Gastrocnemius medialis (tissue), 4 donors: ENCODE measurements around the gene NEK9. TPM values are rescaled to one million over a fixed set of nuclear protein-coding genes. Genes with fewer than 3 reads are reported as not detected.
A peak's percentile ranks its signal among the peaks of the same experiment; 100 is the strongest.

Experiments used
- ATAC-seq, 2 donors: fragments of 150-250 bp; one replicate each; pipeline ENCODE4 v1.9.1; 2016
- DNase-seq, 2 donors: peaks; one replicate each; pipeline ENCODE4 v3.0.0-alpha.2; 2019
- H3K27ac ChIP-seq, 4 donors: fragments of 200-600 bp; sonication (generic); 1 replicate in 1 of 4; 2 replicates in 3 of 4; pipeline ENCODE4 v1.5.1; 2016 to 2018; ENCODE audit warnings: mild to moderate bottlenecking in 2 of 4, moderate library complexity in 1 of 4
- H3K27me3 ChIP-seq, 3 donors: fragments of 200-600 bp; sonication (generic) in 2 of 3; 1 replicate in 1 of 3; 2 replicates in 2 of 3; pipeline versions ENCODE4 v1.5.1 to v1.6.0; 2016 to 2019; ENCODE audit warnings: mild to moderate bottlenecking in 1 of 3, moderate library complexity in 1 of 3
- H3K36me3 ChIP-seq, 2 donors: fragments of 200-600 bp; sonication (generic) in 1 of 2; one replicate each; pipeline ENCODE4 v1.5.1; 2017 to 2018
- H3K4me1 ChIP-seq, 2 donors: fragments of 200-600 bp; sonication (generic) in 1 of 2; one replicate each; pipeline ENCODE4 v1.5.1; 2016 to 2017; ENCODE audit warnings: mild to moderate bottlenecking in 2 of 2
- H3K4me3 ChIP-seq, 4 donors: fragments of 200-600 bp; sonication (generic) in 3 of 4; 1 replicate in 1 of 4; 2 replicates in 3 of 4; pipeline ENCODE4 v1.5.1; 2016 to 2019; ENCODE audit warnings: mild to moderate bottlenecking in 2 of 4
- H3K9me3 ChIP-seq, 3 donors: fragments of 200-600 bp; sonication (generic) in 2 of 3; 1 replicate in 1 of 3; 2 replicates in 2 of 3; pipeline ENCODE4 v1.5.1; 2016 to 2019
- CTCF ChIP-seq, 5 experiments: fragments of 450-650 bp in 3 of 5; fragments of 200-600 bp in 2 of 5; sonication (generic) in 2 of 5; IDR thresholded peaks in 4 of 5; conservative IDR thresholded peaks in 1 of 5; 1 replicate in 4 of 5; 2 replicates in 1 of 5; pipeline ENCODE4 v1.5.1; 2016 to 2019; ENCODE audit warnings: antibody characterized with exemption in 5 of 5, mild to moderate bottlenecking in 3 of 5, moderate library complexity in 3 of 5
- POLR2A ChIP-seq, 2 donors: fragments of 450-650 bp; IDR thresholded peaks; one replicate each; pipeline ENCODE4 v1.6.1; 2017; ENCODE audit warnings: antibody characterized with exemption in 2 of 2, mild to moderate bottlenecking in 2 of 2, moderate library complexity in 2 of 2
- in situ Hi-C, 4 donors: fragments of 200-750 bp; cut with MboI; loops; one replicate each; pipeline versions ENCODE4 v1.15.0 to v1.8.0; 2017; ENCODE audit warnings: low sequenced_read_pairs in 4 of 4
- intact Hi-C: fragments of 100-400 bp; cut with DNase I; formaldehyde crosslinking; loops from one replicate; pipeline ENCODE4 v1.15.1; 2023; ENCODE audit warnings: low total_unique reads
- total RNA-seq, 4 donors: library from RNA; depleted of rRNA; stranded (reverse); fragments of >200 nt; gene quantifications; one replicate each; pipeline versions ENCODE4 v1.1.0 to v1.2.3, GENCODE V29; 2016

Gene NEK9
- total RNA-seq, 4 donors from 2014 or later: 36.3 to 93.2 (median 42.6) TPM

DNA sequence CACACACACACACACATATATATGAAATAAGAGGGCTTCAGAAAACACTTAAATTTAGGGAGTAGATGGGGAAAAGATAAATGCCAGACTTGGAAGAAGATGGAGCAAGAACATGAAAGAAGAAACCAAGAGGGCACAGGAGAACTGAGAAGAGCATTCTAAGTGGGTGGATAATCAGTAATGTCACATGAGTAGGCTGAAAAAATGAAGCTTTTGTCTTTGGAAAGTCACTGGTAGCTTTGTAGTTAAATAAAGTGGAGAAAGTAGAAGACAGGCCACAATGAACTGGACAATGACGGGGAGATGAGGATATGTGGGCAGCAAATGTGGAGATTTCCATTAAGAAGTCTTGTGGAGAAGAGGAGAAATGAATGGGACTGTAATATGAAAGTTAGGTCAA lies 59.6 kb downstream of the NEK9 start:
- Histone ChIP-seq H3K4me1 (peaks cover 46 to 53% of the 10 kb centered on the region in 2 donors), H3K27ac (peak overlapping the region; percentile 90 to 95 (median 93)), H3K9me3 (no peaks in the 10 kb centered on the region), H3K27me3 (no peaks in the 10 kb centered on the region), H3K36me3 (no peaks in the 10 kb centered on the region), H3K4me3 (peak overlapping the region in 1 of 4 donors; percentile 58)
- intact Hi-C loops: loop anchor here (5.0 kb wide), 1 partner anchor 125 kb away; no protein-coding TSS in a partner anchor
- TF ChIP-seq POLR2A (IDR thresholded peaks at IDR 0.05) (no peak), CTCF (IDR thresholded peaks at IDR 0.05 in 4 of 5, conservative IDR thresholded peaks at IDR 0.05 in 1 of 5) (no peak)
- ATAC-seq: no peak
- no peak for DNase-seq
- in situ Hi-C loops: no loop called here

DNA sequence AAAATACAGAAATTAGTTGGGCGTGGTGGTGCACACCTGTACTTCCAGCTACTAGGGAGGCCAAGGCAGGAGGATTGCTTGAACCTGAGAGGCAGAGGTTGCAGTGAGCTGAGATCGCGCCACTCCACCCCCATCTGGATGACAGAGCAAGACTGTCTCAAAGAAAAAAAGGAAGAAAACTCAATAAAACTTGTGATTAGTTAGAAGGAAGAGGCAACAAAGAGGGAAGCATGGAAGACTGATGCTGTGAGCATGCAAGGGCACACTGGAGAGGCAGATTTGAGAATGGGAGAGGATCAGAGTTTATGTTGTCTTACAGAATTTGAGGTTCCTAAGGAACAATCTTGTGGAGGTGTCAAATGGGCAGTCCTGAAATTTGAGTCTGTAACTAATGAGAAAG lies 60.2 kb downstream of the NEK9 start:
- no peaks in the 10 kb centered on the region for H3K36me3 ChIP-seq
- no peak overlapping the region for H3K4me3 ChIP-seq
- H3K27me3 ChIP-seq: no peaks in the 10 kb centered on the region
- in situ Hi-C loops: no loop called here
- H3K9me3 ChIP-seq: no peaks in the 10 kb centered on the region
- peaks cover 44 to 51% of the 10 kb centered on the region in 2 donors for H3K4me1 ChIP-seq
- ATAC-seq: no peak
- no peak for DNase-seq
- intact Hi-C loops: loop anchor here (5.0 kb wide), 1 partner anchor 124 kb away; no protein-coding TSS in a partner anchor
- TF ChIP-seq POLR2A (IDR thresholded peaks at IDR 0.05) (no peak), CTCF (IDR thresholded peaks at IDR 0.05 in 4 of 5, conservative IDR thresholded peaks at IDR 0.05 in 1 of 5) (no peak)
- H3K27ac ChIP-seq: peak overlapping the region in 3 of 4 donors; percentile 91 to 95 (median 95)

GRCh38 chr14:75064205-75064567 lies 62.7 kb downstream of the NEK9 start:
- in situ Hi-C loops (no loop called here), intact Hi-C loops (loop anchor here (2.0 kb wide), 1 partner anchor 13 kb away; the partner anchor contains the start of gene MLH3)
- peak overlapping the region; percentile 74 to 84 (median 81) for H3K27ac ChIP-seq
- no peaks in the 10 kb centered on the region for H3K27me3 ChIP-seq
- TF ChIP-seq CTCF (IDR thresholded peaks at IDR 0.05 in 4 of 5, conservative IDR thresholded peaks at IDR 0.05 in 1 of 5) (no peak), POLR2A (IDR thresholded peaks at IDR 0.05) (no peak)
- peak overlapping the region; percentile 66 to 88 (median 78) for H3K4me3 ChIP-seq
- ATAC-seq (peak; percentile 50 to 65), DNase-seq (no peak)
- no peaks in the 10 kb centered on the region for H3K36me3 ChIP-seq
- H3K9me3 ChIP-seq: no peaks in the 10 kb centered on the region
- peaks cover 33 to 36% of the 10 kb centered on the region in 2 donors for H3K4me1 ChIP-seq

GRCh38 chr14:75063491-75064204 lies 63.2 kb downstream of the NEK9 start, which contains the start of gene ACYP1:
ACYP1 (minus strand) TSS chr14:75064024; CDS start chr14:75063553, 471 bp downstream.
- ATAC-seq: peak; percentile 92
- H3K36me3 ChIP-seq: no peaks in the 10 kb centered on the region
- in situ Hi-C loops: no loop called here
- H3K9me3 ChIP-seq: no peaks in the 10 kb centered on the region
- no peak for TF ChIP-seq POLR2A (IDR thresholded peaks at IDR 0.05)
- peak; percentile 89 to 94 for DNase-seq
- intact Hi-C loops: loop anchor here (2.0 kb wide), 1 partner anchor 13 kb away; the partner anchor contains the start of gene MLH3
- H3K4me3 ChIP-seq: peak within 1 kb of the TSS; percentile 66 to 88 (median 78)
- peak within 1 kb of the TSS; percentile 74 to 84 (median 81) for H3K27ac ChIP-seq
- peaks cover 33 to 36% of the 10 kb centered on the region in 2 donors for H3K4me1 ChIP-seq
- H3K27me3 ChIP-seq: no peaks in the 10 kb centered on the region

DNA sequence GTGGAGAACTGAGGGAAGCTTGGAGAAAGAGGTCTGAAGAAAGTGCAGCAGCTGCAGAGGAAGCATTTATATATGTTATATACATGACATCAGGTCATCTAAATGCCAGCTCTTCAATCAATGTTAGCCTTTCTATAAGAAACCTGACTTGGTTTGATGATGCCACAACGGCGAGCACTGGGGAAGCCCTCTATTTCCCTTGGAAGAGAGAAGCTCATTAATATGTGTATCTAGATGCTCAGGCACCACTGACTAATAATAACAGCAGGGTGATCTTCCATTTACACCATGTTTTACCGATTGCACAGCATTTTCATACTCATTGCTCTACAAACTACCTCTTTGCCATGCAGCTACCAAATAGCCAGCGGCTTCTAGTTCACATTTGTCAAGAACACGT lies 63.8 kb downstream of the NEK9 start:
- ATAC-seq: no peak
- in situ Hi-C loops (no loop called here), intact Hi-C loops (no loop called here)
- H3K27me3 ChIP-seq: no peaks in the 10 kb centered on the region
- TF ChIP-seq POLR2A (IDR thresholded peaks at IDR 0.05) (no peak), CTCF (IDR thresholded peaks at IDR 0.05 in 4 of 5, conservative IDR thresholded peaks at IDR 0.05 in 1 of 5) (no peak)
- H3K36me3 ChIP-seq: no peaks in the 10 kb centered on the region
- H3K4me1 ChIP-seq: peaks cover 28 to 30% of the 10 kb centered on the region in 2 donors
- H3K9me3 ChIP-seq: no peaks in the 10 kb centered on the region
- peak overlapping the region in 3 of 4 donors; percentile 78 to 84 (median 84) for H3K27ac ChIP-seq
- no peak for DNase-seq
- H3K4me3 ChIP-seq: peak overlapping the region; percentile 66 to 88 (median 78)
